T-helper 2 cell treated with Interferon-gamma antibody and Interleukin-4, amounts not matched to agents 5 μg/mL and 100 μg/mL, for 36 hours (primary cell): ENCODE measurements around the gene FMOD.
"Not testable (repeated sequence)": the region's sequence is repeated elsewhere in the genome, so short reads cannot be mapped to it uniquely, and the experiment has no call there.

Source experiments
- DNase-seq: peaks from one replicate; pipeline ENCODE4 v3.0.0; 2021; ENCODE audit warnings: low spot score
- H3K27ac Mint-ChIP-seq: one replicate; pipeline ENCODE4 v1.8.0; 2021; ENCODE audit warnings: mild to moderate bottlenecking, mixed read lengths
- H3K27me3 Mint-ChIP-seq: one replicate; pipeline ENCODE4 v1.8.0; 2021; ENCODE audit warnings: low read depth, mixed read lengths
- H3K36me3 Mint-ChIP-seq: one replicate; pipeline ENCODE4 v1.8.0; 2021; ENCODE audit warnings: low read depth, mixed read lengths
- H3K4me1 Mint-ChIP-seq: one replicate; pipeline ENCODE4 v1.8.0; 2021; ENCODE audit warnings: low read depth, mixed read lengths
- H3K4me3 Mint-ChIP-seq: one replicate; pipeline ENCODE4 v1.8.0; 2022; ENCODE audit warnings: mild to moderate bottlenecking, moderate library complexity, mixed read lengths
- H3K9me3 Mint-ChIP-seq: one replicate; pipeline ENCODE4 v1.8.0; 2021; ENCODE audit warnings: mixed read lengths

Gene FMOD

DNA sequence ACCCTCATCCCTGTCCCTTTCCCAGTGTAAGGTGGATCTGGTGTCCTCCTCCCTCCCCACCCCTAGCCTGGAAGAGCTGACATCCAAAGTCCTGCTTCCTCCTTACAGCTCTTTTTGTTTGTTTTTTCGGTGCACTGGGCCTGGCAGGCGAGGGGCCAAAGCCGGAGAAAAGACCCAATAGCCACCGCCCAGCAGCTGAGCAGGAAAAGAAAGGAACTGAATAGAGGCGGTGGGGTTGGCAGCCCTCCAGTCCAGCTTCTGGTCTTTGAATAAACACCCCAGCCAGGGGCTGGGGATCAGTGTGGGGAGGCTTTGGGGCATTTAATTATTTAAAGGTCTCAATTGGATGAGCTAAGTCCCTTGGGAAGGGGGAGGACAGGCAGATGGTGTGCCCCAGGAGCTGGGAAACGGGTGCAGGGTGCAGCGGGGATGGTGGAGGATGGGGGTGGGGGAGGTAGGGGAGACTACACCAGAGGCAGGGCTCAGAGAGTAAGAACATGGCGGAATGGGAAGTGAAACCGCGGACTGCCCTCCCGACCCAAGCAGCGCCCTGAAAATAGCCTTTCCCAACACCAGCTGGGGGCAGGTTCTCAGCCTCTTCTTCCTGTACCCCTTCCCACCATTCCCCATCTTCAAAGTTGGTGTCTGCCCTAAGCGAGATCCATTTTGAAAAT, 25.4 kb downstream of the FMOD start:
- Mint-ChIP-seq H3K27me3 (no peaks in the 10 kb centered on the region), H3K4me3 (peak overlapping the region; percentile 58), H3K9me3 (no peaks in the 10 kb centered on the region), H3K27ac (peak overlapping the region; percentile 58), H3K4me1 (peaks cover 78% of the 10 kb centered on the region), H3K36me3 (no peaks in the 10 kb centered on the region)
- DNase-seq, result no peak

DNA sequence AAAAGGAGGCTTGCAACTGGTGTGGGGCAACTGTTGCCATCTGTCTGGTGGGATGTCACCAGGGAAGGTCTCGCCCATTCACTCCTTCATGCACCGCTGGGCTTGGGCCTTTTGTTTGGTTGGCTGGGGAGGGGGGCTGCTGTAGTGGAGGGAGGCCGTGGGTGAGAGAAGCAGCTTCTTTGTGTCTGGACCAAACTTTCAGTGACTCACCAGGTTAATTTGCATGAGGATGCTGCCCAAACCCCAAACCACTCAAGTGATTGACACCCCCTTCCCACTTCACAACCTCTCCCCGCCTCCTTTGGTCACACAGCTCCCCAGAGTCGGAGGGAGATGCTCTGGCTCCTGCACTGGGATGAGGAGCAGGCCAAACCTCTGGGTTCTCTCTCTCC, 25.9 kb downstream of the FMOD start:
- H3K36me3 Mint-ChIP-seq, result no peaks in the 10 kb centered on the region
- peak; percentile 75 for DNase-seq
- no peaks in the 10 kb centered on the region for H3K9me3 Mint-ChIP-seq
- H3K4me3 Mint-ChIP-seq, result peak overlapping the region; percentile 58
- H3K27ac Mint-ChIP-seq, result peak overlapping the region; percentile 58
- peaks cover 83% of the 10 kb centered on the region for H3K4me1 Mint-ChIP-seq
- H3K27me3 Mint-ChIP-seq, result no peaks in the 10 kb centered on the region

- no peaks in the 10 kb centered on the region for H3K36me3 Mint-ChIP-seq
- no peaks in the 10 kb centered on the region for H3K9me3 Mint-ChIP-seq
- peaks cover 87% of the 10 kb centered on the region for H3K4me1 Mint-ChIP-seq
- peak overlapping the region; percentile 72 for H3K4me3 Mint-ChIP-seq
- peak overlapping the region; percentile 76 for H3K27ac Mint-ChIP-seq
- peak; percentile 37 for DNase-seq
- no peaks in the 10 kb centered on the region for H3K27me3 Mint-ChIP-seq
Observed at GRCh38 chr1:203324105-203325025, 26.6 kb downstream of the FMOD start.

DNA sequence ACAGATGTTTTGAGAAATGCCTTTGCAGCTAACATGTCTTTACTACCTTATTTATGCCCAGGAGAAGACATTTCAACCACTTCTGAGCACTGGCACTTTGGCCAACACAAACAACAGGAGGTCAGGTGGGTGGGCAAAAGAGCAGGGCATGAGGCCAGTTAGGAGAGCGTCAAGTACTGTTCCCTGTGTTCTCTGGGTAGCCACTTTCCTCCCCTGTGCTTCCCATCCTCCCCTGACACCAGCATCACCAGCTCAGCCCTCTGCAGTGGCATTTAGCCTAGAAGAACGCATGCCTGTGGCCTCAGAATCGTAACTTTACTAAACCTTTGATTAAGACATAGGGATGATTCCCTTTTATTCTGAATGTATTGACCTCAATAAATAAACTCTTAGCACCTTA, 27.3 kb downstream of the FMOD start:
- DNase-seq, result no peak
- H3K36me3 Mint-ChIP-seq, result no peaks in the 10 kb centered on the region
- peaks cover 89% of the 10 kb centered on the region for H3K4me1 Mint-ChIP-seq
- peak overlapping the region; percentile 76 for H3K27ac Mint-ChIP-seq
- peaks cover 3% of the 10 kb centered on the region for H3K27me3 Mint-ChIP-seq
- H3K9me3 Mint-ChIP-seq, result no peaks in the 10 kb centered on the region
- peak overlapping the region; percentile 72 for H3K4me3 Mint-ChIP-seq

DNA sequence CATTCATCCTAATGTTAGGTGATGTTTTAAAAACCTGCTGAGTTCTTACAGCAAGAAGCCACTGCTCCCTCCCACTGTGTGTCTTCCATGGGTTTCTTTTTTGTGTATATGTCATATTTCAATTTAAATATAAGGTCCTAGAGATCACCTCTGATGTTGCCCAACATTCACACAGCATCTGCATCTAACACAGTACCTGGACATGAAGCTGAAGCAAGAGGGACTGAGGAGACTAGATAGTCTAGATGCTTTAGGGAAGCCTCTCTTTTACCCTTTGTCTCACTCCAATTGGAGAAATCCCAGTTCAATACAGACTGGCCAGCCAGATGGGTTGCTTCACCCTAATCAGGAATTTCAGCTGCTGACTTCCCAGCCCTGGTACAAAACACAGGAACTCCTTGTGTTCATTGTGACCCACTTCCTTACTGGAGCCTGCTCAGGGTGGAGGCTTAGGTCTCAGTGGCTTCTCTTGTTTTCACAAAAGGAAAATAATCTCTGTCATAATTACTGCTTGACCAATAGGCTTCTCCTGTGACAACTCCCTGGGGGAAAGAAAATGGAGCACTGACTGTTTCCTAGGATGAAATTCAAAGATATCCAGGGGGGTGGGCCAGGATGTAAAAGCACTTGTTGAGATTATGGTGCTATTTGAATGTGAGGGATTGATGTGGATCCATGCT, 28.3 kb downstream of the FMOD start:
- H3K4me3 Mint-ChIP-seq, result peak overlapping the region; percentile 47
- H3K27ac Mint-ChIP-seq, result peak overlapping the region; percentile 81
- H3K4me1 Mint-ChIP-seq, result peaks cover 84% of the 10 kb centered on the region
- DNase-seq, result no peak
- H3K27me3 Mint-ChIP-seq, result peaks cover 3% of the 10 kb centered on the region
- H3K36me3 Mint-ChIP-seq, result no peaks in the 10 kb centered on the region
- no peaks in the 10 kb centered on the region for H3K9me3 Mint-ChIP-seq

- no peak for DNase-seq
- Mint-ChIP-seq H3K27ac (peak overlapping the region; percentile 81), H3K27me3 (peaks cover 3% of the 10 kb centered on the region), H3K36me3 (no peaks in the 10 kb centered on the region), H3K9me3 (no peaks in the 10 kb centered on the region), H3K4me3 (peak overlapping the region; percentile 47), H3K4me1 (peaks cover 81% of the 10 kb centered on the region)
Observed at GRCh38 chr1:203321273-203322052, 29.5 kb downstream of the FMOD start.

DNA sequence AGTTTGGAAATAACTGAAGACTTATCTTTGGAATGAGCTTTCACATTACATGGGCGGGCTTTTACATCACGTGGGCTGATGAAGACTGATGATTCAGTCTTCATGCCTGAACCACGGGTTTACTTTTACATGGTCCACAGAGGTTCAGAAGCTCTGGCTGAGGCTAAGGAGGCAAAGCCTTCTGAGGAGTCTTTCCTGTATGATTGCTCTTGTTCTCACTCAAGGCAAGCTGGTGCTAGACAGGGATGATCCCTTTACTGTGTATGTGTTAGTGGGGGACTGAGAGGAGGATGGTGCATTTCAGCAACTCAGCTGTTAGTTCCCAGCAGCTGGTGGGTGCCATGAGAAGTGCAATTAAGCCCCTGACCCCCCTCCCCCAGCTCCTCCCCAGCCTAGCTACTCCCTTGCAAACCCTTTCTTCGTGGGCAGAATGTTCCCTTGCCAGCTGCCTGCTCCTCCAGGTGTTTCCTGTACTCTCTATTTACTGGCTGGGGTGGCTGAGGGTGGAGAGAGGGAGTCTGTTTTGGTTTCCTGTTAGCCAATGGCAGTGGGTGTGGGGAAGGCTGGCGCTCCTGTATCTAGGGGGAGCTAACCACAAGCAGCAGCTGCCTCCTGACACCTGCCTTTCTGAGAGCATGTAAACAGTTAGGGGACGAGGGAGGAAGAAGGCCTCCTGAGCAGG, 30.2 kb downstream of the FMOD start:
- peak; percentile 30 for DNase-seq
- Mint-ChIP-seq H3K9me3 (no peaks in the 10 kb centered on the region), H3K27me3 (peaks cover 3% of the 10 kb centered on the region), H3K4me1 (peaks cover 75% of the 10 kb centered on the region), H3K36me3 (peaks cover 1% of the 10 kb centered on the region), H3K27ac (peak overlapping the region; percentile 81), H3K4me3 (peak overlapping the region; percentile 47)

GRCh38 chr1:203318229-203318517, 32.7 kb downstream of the FMOD start:
- DNase-seq, result no peak
- H3K27me3 Mint-ChIP-seq, result peaks cover 3% of the 10 kb centered on the region
- peaks cover 14% of the 10 kb centered on the region for H3K36me3 Mint-ChIP-seq
- peak overlapping the region; percentile 21 for H3K27ac Mint-ChIP-seq
- H3K4me3 Mint-ChIP-seq, result no peak overlapping the region
- peaks cover 56% of the 10 kb centered on the region for H3K4me1 Mint-ChIP-seq
- H3K9me3 Mint-ChIP-seq, result no peaks in the 10 kb centered on the region

DNA sequence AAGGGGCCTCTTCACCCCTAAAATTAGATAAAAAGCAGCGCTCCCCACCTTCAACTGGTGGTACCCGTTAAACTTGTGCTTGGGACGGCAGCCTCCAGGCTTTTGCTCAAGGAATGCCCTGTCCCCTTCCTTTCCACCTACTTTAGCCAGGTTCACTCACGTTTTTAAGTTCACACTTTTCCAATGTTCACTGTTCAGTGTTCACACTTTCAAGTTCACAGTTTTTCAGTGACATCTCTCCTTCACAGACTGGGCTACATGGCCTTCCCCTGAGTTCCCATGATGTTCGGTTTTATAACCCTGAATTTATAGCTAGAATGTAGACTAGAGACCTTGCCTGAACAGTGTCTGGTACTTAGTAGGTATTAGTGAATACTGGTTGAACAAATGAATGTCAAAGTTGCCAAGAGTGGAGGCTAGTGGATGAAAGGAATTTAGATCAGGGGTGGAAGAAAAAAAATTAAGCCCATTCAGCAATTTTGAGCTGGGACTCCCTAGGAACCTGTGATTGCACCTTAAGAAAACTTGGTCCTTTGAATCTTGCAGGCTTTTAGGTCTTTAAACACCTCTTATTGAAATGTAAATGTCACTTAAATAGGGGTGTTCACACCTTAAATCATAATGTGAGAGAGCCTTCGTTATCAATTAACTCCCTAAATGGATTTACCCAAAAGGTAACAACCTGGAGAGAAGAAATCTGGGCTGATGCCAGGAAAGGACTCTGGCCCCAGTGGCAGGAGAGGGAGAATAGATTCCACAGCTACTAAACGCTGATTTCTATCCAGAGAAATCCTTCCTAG, 33.3 kb downstream of the FMOD start:
- no peak overlapping the region for H3K4me3 Mint-ChIP-seq
- peaks cover 50% of the 10 kb centered on the region for H3K4me1 Mint-ChIP-seq
- H3K36me3 Mint-ChIP-seq, result peaks cover 14% of the 10 kb centered on the region
- H3K27ac Mint-ChIP-seq, result no peak overlapping the region
- H3K9me3 Mint-ChIP-seq, result no peaks in the 10 kb centered on the region
- no peak for DNase-seq
- H3K27me3 Mint-ChIP-seq, result peaks cover 3% of the 10 kb centered on the region

GRCh38 chr1:203316626-203317093, 34.3 kb downstream of the FMOD start:
- no peak overlapping the region for H3K4me3 Mint-ChIP-seq
- no peak overlapping the region for H3K27ac Mint-ChIP-seq
- peaks cover 41% of the 10 kb centered on the region for H3K4me1 Mint-ChIP-seq
- H3K9me3 Mint-ChIP-seq, result no peaks in the 10 kb centered on the region
- DNase-seq, result no peak
- H3K36me3 Mint-ChIP-seq, result peaks cover 14% of the 10 kb centered on the region
- peaks cover 3% of the 10 kb centered on the region for H3K27me3 Mint-ChIP-seq

GRCh38 chr1:203314025-203314759, 36.7 kb downstream of the FMOD start:
- H3K9me3 Mint-ChIP-seq, H3K27me3 Mint-ChIP-seq, H3K4me3 Mint-ChIP-seq, H3K27ac Mint-ChIP-seq, DNase-seq: not testable (repeated sequence)
- Mint-ChIP-seq H3K4me1 (peaks cover 32% of the 10 kb centered on the region), H3K36me3 (peaks cover 36% of the 10 kb centered on the region)
